Ishikawa (cell line): ENCODE results near the gene RIC1.

Experiments used
- CEBPB ChIP-seq: IDR thresholded peaks from 2 replicates; pipeline ENCODE4 v1.6.1; 2012
- CREB1 ChIP-seq: IDR thresholded peaks from 2 replicates; pipeline ENCODE4 v1.6.1; 2012; ENCODE audit warnings: low read depth
- EGR1 ChIP-seq: IDR thresholded peaks from 2 replicates; pipeline ENCODE4 v1.6.1; 2012
- EP300 ChIP-seq: IDR thresholded peaks from 2 replicates; pipeline ENCODE4 v1.6.1; 2012; ENCODE audit warnings: borderline replicate concordance
- FOXM1 ChIP-seq: IDR thresholded peaks from 2 replicates; pipeline ENCODE4 v1.6.1; 2012; ENCODE audit warnings: low read depth, borderline replicate concordance
- MAX ChIP-seq: IDR thresholded peaks from 2 replicates; pipeline ENCODE4 v1.6.1; 2012
- NFIC ChIP-seq: IDR thresholded peaks from 2 replicates; pipeline ENCODE4 v1.6.1; 2012
- RAD21 ChIP-seq: IDR thresholded peaks from 2 replicates; pipeline ENCODE4 v1.6.1; 2012; ENCODE audit warnings: low read depth
- REST ChIP-seq: IDR thresholded peaks from 2 replicates; pipeline ENCODE4 v1.6.1; 2012; ENCODE audit warnings: low read depth, mild to moderate bottlenecking
- TAF1 ChIP-seq: IDR thresholded peaks from 2 replicates; pipeline ENCODE4 v1.6.1; 2012; ENCODE audit warnings: low read depth, mild to moderate bottlenecking
- TCF12 ChIP-seq: IDR thresholded peaks from 2 replicates; pipeline ENCODE4 v1.6.1; 2012; ENCODE audit warnings: low read depth
- TEAD4 ChIP-seq: IDR thresholded peaks from 2 replicates; pipeline ENCODE4 v1.6.1; 2012
- USF1 ChIP-seq: IDR thresholded peaks from 2 replicates; pipeline ENCODE4 v1.6.1; 2012
- YY1 ChIP-seq: IDR thresholded peaks from 2 replicates; pipeline ENCODE4 v1.6.1; 2012; ENCODE audit warnings: low read depth
- ZBTB7A ChIP-seq: IDR thresholded peaks from 2 replicates; pipeline ENCODE4 v1.6.1; 2012; ENCODE audit warnings: low read depth

RIC1 gene

GRCh38 chr9:5813824-5814223 lies 184.9 kb downstream of the RIC1 start:
- TF ChIP-seq TAF1 (no peak), TEAD4 (no peak), USF1 (no peak), EP300 (no peak), NFIC (no peak), FOXM1 (no peak), REST (no peak), ZBTB7A (no peak), CEBPB (no peak), EGR1 (no peak)

GRCh38 chr9:5815461-5815860 lies 186.6 kb downstream of the RIC1 start:
- TF ChIP-seq USF1: no peak

GRCh38 chr9:5817862-5818261 lies 189.0 kb downstream of the RIC1 start:
- TF ChIP-seq TEAD4: peak; percentile 85
- no peak for TF ChIP-seq MAX
- TF ChIP-seq CEBPB: peak; percentile 92

GRCh38 chr9:5818424-5819142 lies 189.7 kb downstream of the RIC1 start:
- TF ChIP-seq CEBPB: no peak
- TF ChIP-seq TEAD4: peak; percentile 38; the same call in 1 of the 2 replicates

GRCh38 chr9:5819174-5819573 lies 190.3 kb downstream of the RIC1 start:
- TF ChIP-seq REST: no peak
- no peak for TF ChIP-seq EGR1
- no peak for TF ChIP-seq FOXM1
- TF ChIP-seq EP300: no peak
- no peak for TF ChIP-seq RAD21
- no peak for TF ChIP-seq CEBPB
- TF ChIP-seq YY1: no peak
- no peak for TF ChIP-seq ZBTB7A
- TF ChIP-seq NFIC: no peak
- no peak for TF ChIP-seq CREB1
- no peak for TF ChIP-seq MAX
- no peak for TF ChIP-seq USF1
- no peak for TF ChIP-seq TAF1

- no peak for TF ChIP-seq FOXM1
- no peak for TF ChIP-seq YY1
- TF ChIP-seq TEAD4: no peak
- TF ChIP-seq TCF12: no peak
- no peak for TF ChIP-seq EGR1
- no peak for TF ChIP-seq MAX
- no peak for TF ChIP-seq CREB1
Measured at GRCh38 chr9:5820425-5820824, 191.5 kb downstream of the RIC1 start.
